ENCODE results near the gene WNT7A. TPM values are rescaled to one million over a fixed set of nuclear protein-coding genes. Genes with fewer than 3 reads are reported as not detected.

WNT7A gene
- total RNA-seq, 1 donor from 2014 or later, result 1.0 TPM

- no peak for DNase-seq (ENCODE audit: low spot score in 2 of 2, unreplicated experiment in 2 of 2)
- Mint-ChIP-seq H3K4me3 (no peak overlapping the region), H3K4me1 (no peaks in the 10 kb centered on the region), H3K36me3 (peaks cover 2% of the 10 kb centered on the region), H3K27ac (no peak overlapping the region), H3K27me3 (ENCODE audit: low read depth) (peaks cover 78% of the 10 kb centered on the region), H3K9me3 (no peaks in the 10 kb centered on the region)
- TF ChIP-seq, protein P1, sequence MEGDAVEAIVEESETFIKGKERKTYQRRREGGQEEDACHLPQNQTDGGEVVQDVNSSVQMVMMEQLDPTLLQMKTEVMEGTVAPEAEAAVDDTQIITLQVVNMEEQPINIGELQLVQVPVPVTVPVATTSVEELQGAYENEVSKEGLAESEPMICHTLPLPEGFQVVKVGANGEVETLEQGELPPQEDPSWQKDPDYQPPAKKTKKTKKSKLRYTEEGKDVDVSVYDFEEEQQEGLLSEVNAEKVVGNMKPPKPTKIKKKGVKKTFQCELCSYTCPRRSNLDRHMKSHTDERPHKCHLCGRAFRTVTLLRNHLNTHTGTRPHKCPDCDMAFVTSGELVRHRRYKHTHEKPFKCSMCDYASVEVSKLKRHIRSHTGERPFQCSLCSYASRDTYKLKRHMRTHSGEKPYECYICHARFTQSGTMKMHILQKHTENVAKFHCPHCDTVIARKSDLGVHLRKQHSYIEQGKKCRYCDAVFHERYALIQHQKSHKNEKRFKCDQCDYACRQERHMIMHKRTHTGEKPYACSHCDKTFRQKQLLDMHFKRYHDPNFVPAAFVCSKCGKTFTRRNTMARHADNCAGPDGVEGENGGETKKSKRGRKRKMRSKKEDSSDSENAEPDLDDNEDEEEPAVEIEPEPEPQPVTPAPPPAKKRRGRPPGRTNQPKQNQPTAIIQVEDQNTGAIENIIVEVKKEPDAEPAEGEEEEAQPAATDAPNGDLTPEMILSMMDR (IDR thresholded peaks at IDR 0.05; ENCODE audit: unreplicated experiment), result no peak
Observed at GRCh38 chr3:13870902-13871301, 9.0 kb downstream of the WNT7A start.

DNA sequence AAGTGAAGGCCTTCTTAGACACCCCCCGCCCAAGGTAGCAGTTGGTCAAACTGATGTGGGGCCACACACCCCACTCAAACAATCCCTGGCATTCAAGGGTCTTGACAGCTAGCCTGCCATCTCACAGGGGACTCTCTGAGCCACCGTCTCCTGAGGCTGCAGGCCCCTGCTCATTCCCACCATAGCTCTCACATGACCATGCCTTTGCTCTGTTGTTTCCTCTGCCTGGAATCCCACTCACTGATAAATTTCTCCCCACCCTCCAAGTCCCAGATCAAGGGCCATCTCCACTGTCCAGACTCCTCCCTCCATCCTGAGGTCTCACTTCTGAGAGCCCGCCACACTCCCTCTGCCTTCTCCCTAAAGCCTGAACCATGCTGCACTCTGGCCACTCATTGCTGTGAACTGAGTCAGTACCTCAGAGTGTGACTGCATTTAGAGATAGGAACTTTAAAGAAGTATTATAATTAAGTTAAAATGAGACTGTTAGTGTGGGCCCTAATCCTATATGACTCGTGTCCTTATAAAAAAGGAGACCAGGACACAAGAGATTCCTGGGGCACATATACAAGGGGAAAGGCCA is 10.0 kb downstream of the WNT7A start:
- peaks cover 2% of the 10 kb centered on the region for H3K36me3 Mint-ChIP-seq
- no peaks in the 10 kb centered on the region for H3K9me3 Mint-ChIP-seq
- TF ChIP-seq, protein P1 (IDR thresholded peaks at IDR 0.05; ENCODE audit: unreplicated experiment), result no peak
- no peak overlapping the region for H3K27ac Mint-ChIP-seq
- peaks cover 73% of the 10 kb centered on the region for H3K27me3 Mint-ChIP-seq (ENCODE audit: low read depth)
- DNase-seq (ENCODE audit: low spot score in 2 of 2, unreplicated experiment in 2 of 2), result no peak
- H3K4me1 Mint-ChIP-seq, result no peaks in the 10 kb centered on the region
- H3K4me3 Mint-ChIP-seq, result no peak overlapping the region

- H3K4me1 Mint-ChIP-seq, result no peaks in the 10 kb centered on the region
Observed at GRCh38 chr3:13868844-13869724, 10.8 kb downstream of the WNT7A start.

GRCh38 chr3:13867732-13868131 is 12.1 kb downstream of the WNT7A start:
- Mint-ChIP-seq H3K27me3 (ENCODE audit: low read depth) (peaks cover 70% of the 10 kb centered on the region), H3K27ac (no peak overlapping the region), H3K4me1 (no peaks in the 10 kb centered on the region), H3K36me3 (peaks cover 2% of the 10 kb centered on the region), H3K9me3 (no peaks in the 10 kb centered on the region), H3K4me3 (no peak overlapping the region)
- DNase-seq (ENCODE audit: low spot score in 2 of 2, unreplicated experiment in 2 of 2), result no peak
- TF ChIP-seq, protein P1 (IDR thresholded peaks at IDR 0.05; ENCODE audit: unreplicated experiment), result no peak

More at GRCh38 chr3:13868844-13869724, 10.8 kb downstream of the WNT7A start:
- TF ChIP-seq, protein P1 (IDR thresholded peaks at IDR 0.05; ENCODE audit: unreplicated experiment), result no peak
- peaks cover 73% of the 10 kb centered on the region for H3K27me3 Mint-ChIP-seq (ENCODE audit: low read depth)
- H3K9me3 Mint-ChIP-seq, result no peaks in the 10 kb centered on the region
- no peak for DNase-seq (ENCODE audit: low spot score in 2 of 2, unreplicated experiment in 2 of 2)
- H3K36me3 Mint-ChIP-seq, result peaks cover 2% of the 10 kb centered on the region
- no peak overlapping the region for H3K27ac Mint-ChIP-seq
- H3K4me3 Mint-ChIP-seq, result no peak overlapping the region

DNA sequence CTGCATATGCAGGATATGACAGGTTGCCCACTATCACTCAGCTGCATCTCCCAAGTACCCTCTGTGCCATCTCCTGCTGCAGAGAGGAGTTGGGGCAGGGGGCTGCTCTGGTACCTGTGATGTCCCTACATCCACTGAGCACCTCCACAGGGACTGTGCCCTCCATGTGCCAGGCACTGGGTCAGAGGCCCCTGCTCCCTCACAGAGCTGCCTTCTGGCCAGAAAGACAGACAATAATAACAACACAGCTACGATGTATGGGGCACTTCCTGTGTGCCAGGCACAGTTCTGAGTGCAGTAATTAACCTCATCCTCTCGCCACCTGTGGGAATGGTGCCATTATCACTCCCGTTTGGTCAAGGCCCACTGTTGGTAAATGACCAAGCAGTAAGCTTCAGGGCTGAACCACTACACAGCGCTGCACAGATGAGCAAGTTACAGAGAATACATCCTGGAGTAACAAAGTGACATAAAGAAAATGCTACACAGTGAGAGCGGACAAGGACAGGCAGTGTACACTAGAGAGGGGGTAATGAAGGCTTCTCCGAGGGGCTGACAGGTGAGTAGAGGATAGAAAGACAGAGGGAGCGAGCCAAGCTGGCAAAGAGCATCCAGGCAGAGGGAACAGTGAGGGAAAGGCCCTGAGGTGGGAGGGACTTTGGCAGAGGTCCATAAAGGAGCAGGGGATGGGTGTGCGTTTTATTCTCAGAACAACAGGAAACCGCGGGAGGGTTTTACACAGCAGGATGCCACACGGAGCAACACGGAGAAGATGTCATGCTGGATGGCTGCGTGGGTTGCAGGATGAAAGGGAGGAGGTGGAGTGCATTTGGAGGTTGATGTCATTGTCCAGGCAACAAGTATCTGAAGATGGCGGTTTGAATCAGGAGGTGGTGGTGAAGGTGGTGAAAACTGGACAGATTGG is 13.6 kb downstream of the WNT7A start:
- H3K4me1 Mint-ChIP-seq, result no peaks in the 10 kb centered on the region
- TF ChIP-seq, protein P1 (IDR thresholded peaks at IDR 0.05; ENCODE audit: unreplicated experiment), result no peak
- DNase-seq (ENCODE audit: low spot score in 2 of 2, unreplicated experiment in 2 of 2), result no peak
- peaks cover 70% of the 10 kb centered on the region for H3K27me3 Mint-ChIP-seq (ENCODE audit: low read depth)
- H3K36me3 Mint-ChIP-seq, result no peaks in the 10 kb centered on the region
- no peaks in the 10 kb centered on the region for H3K9me3 Mint-ChIP-seq
- H3K4me3 Mint-ChIP-seq, result no peak overlapping the region
- no peak overlapping the region for H3K27ac Mint-ChIP-seq

Data from mesothelial cell of epicardium (in vitro differentiated cells).